M059J (cell line): ENCODE results near the gene PMIS2. TPM values are rescaled to one million over a fixed set of nuclear protein-coding genes. Genes with fewer than 3 reads are reported as not detected.
"Not testable (repeated sequence)": the region's sequence is repeated elsewhere in the genome, so short reads cannot be mapped to it uniquely, and the experiment has no call there.

Experiments
- DNase-seq: peaks from one replicate; pipeline ENCODE4 v3.0.0-alpha.2; 2012; ENCODE audit warnings: low read depth
- total RNA-seq: library from RNA; depleted of rRNA; stranded (reverse); fragments of >200 nt; shearing (Covaris generic); gene quantifications from 2 replicates; pipeline ENCODE4 v1.2.3, GENCODE V29; 2014

Gene PMIS2
- total RNA-seq, 1 experiment from 2014 or later, result not detected

- DNase-seq, result no peak
Measured at GRCh38 chr19:35590875-35591274, 4.9 kb downstream of the PMIS2 start.

- peak; percentile 19 for DNase-seq
Measured at GRCh38 chr19:35592226-35592625, 6.3 kb downstream of the PMIS2 start.

GRCh38 chr19:35595026-35595425 lies 9.1 kb downstream of the PMIS2 start:
- DNase-seq, result not testable (repeated sequence)

GRCh38 chr19:35595928-35596327 lies 10.0 kb downstream of the PMIS2 start:
- DNase-seq, result no peak

GRCh38 chr19:35596366-35596999 lies 10.5 kb downstream of the PMIS2 start:
- DNase-seq, result peak; percentile 35

GRCh38 chr19:35601971-35602370 lies 16.0 kb downstream of the PMIS2 start:
- no peak for DNase-seq

GRCh38 chr19:35604436-35604835 lies 18.5 kb downstream of the PMIS2 start:
- not testable (repeated sequence) for DNase-seq

GRCh38 chr19:35607170-35607569 lies 21.2 kb downstream of the PMIS2 start:
- DNase-seq, result not testable (repeated sequence)

- no peak for DNase-seq
Measured at GRCh38 chr19:35607661-35608060, 21.7 kb downstream of the PMIS2 start.

- DNase-seq, result no peak
Measured at GRCh38 chr19:35608251-35608650, 22.3 kb downstream of the PMIS2 start.

GRCh38 chr19:35609851-35610353 lies 23.9 kb downstream of the PMIS2 start:
- DNase-seq, result no peak

- no peak for DNase-seq
Measured at GRCh38 chr19:35612224-35612558, 26.2 kb downstream of the PMIS2 start.

GRCh38 chr19:35612559-35613321 lies 26.8 kb downstream of the PMIS2 start, which contains the start of gene HAUS5:
Gene HAUS5, plus strand, starts transcription at chr19:35612735. Its CDS starts 60 bp downstream, at chr19:35612795.
- peak; percentile 91 for DNase-seq

- no peak for DNase-seq
Measured at GRCh38 chr19:35613574-35613973, 27.6 kb downstream of the PMIS2 start.

GRCh38 chr19:35615036-35615435 lies 29.1 kb downstream of the PMIS2 start:
- no peak for DNase-seq

- no peak for DNase-seq
Measured at GRCh38 chr19:35618857-35619256, 32.9 kb downstream of the PMIS2 start.

- DNase-seq, result no peak
Measured at GRCh38 chr19:35619290-35619923, 33.4 kb downstream of the PMIS2 start.

GRCh38 chr19:35620001-35620400 lies 34.0 kb downstream of the PMIS2 start:
- DNase-seq, result no peak

- no peak for DNase-seq
Measured at GRCh38 chr19:35621708-35622107, 35.7 kb downstream of the PMIS2 start.

GRCh38 chr19:35622750-35623149 lies 36.8 kb downstream of the PMIS2 start:
- no peak for DNase-seq

- DNase-seq, result no peak
Measured at GRCh38 chr19:35623327-35624010, 37.5 kb downstream of the PMIS2 start.

- no peak for DNase-seq
Measured at GRCh38 chr19:35628264-35628564, 42.2 kb downstream of the PMIS2 start.
